ENCODE data around the gene MIS18BP1.
"Not testable (repeated sequence)": the region's sequence is repeated elsewhere in the genome, so short reads cannot be mapped to it uniquely, and the experiment has no call there.

Gene MIS18BP1

DNA sequence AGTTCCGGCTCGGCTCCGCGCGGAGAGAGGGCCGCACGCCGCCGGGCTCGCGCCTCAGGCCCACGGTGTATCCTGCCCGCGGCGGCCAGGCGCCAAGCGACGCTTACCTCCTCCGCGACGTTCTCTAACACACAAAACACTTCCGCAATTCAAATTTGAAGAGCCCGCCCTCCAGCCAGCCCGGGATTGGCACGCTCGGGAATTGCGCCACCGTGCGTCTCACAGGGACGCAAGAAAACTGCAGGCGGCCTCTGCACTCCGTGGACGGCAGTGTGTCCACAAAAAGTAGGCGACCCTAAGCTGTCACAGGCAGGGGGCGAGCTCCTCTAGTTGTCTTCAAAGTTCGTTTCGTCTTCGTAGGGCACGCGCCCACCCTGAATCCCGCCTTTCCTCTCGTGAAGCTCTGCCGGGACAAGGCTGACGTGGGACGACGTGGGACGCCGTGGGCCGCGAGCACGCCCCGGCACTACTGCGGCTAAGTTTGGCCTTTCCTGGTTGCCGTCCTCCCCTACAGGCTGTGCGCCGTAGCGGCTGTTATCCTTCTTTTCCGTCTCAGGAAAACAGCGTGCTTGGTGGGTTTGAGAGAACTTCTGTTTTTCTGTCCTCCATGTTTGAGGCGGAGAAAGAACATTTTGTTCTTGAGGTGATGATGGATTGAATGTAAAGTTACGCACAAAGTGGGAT lies at the start of gene MIS18BP1:
MIS18BP1 (minus strand) TSS at position 133 of the 684 bp plus-strand sequence. CDS start 5,916 bp downstream, outside the sequence.
- peak; percentile 97 for DNase-seq

DNA sequence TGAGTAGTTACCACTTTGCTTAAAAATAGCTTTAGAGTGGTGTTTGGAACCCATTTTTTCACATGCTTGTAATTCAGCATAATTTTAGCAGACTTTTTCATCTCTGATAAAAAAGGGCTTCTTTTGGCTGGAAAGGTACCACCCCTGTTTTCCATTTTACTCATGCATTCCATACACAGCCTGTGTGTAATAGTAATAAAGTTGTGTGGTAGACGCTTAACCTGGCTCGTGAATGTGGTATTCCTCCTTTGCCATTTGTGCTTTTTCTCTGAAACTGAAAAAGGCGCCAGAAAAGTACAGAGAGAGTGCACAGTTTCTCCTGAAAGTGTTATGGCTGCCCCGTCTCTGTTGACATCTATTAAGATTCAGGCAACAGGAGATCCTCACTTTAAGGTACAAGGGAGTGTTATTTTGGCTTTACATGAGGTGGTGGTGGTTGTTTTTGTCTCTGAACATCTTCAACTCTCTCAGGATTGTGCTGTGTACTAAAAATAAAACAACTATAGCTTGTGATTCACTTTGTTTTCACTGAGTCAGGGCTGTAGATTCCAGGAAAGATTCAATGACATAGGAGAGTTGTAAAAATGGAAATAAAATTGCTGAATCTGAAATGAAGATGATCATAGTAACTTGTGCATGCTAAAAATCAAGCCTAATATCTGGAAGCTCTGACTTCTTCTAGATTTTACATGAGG lies 45.6 kb upstream of the MIS18BP1 start:
- no peak for DNase-seq

DNA sequence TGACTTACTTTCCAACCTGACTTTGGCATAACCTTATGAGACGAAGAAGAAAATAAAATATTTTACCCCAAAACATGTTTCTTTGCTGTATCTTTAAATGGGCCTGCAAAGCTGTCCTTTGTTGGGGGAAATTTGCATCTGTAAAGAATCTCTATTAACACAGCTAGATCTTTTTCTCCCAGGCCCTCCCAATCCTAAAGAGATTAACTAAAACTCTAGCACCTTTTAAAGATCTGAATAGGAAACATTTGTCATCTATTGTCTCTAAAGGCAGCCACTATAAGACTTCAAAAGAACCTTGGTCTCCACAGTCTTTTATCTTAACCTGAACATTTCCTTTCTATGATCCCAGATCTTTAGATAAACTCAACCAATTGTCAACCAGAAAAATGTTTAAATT lies 41.8 kb upstream of the MIS18BP1 start:
- not testable (repeated sequence) for DNase-seq

DNA sequence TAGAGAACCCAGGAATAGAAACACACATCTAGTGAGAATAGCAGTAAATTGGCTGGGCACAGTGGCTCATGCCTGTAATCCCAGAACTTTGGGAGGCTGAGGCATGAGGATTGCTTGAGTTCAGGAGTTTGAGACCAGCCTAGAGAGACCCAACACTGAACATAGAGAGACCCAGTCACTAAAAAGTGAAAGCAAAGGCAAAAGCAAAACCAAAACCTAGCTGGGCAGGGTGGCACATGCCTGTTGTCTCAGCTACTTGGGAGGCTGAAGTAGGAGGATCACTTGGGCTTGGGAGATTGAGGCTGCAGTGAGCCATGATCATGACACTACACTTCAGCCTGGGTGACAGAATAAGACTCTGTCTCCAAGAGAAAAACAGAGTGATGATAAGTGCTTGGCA lies 37.5 kb upstream of the MIS18BP1 start:
- no peak for DNase-seq

DNA sequence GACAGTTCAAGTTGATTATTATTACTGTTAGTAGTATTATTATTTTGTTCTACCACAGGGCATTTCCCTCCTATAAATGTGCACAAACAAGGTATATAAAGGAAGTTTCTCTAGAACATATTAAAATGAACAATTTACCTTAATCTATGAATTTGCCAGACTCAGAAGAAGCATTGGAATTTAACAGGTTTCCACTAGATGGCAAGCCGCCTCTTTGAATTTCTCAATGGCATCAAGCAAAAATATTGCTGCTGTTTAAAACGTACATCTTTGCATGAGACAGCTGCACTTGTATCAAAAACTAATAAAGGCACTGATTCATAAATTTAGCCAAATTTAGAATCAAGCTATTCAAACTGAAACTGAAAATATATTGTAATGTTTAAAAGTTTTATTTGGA lies 34.6 kb upstream of the MIS18BP1 start:
- no peak for DNase-seq

DNA sequence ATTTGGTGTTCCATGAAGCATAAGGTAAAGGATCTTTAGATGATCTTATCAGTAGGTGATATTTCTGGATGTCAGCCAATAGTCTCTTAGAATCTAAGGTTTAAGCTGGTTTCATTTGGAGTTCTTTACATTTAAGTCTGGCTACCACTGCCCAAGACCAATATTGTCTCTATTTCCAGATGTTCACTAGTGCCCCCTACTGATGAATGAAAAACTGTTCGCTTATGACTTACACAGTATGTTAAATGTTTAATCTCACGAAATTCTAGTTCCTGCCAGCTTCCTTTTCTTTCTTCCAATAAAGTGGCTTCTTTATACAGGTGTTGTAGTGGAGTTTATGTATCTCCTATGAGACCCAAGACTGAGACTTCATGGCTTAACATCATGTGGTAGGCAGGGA lies 31.8 kb upstream of the MIS18BP1 start:
- DNase-seq: no peak

DNA sequence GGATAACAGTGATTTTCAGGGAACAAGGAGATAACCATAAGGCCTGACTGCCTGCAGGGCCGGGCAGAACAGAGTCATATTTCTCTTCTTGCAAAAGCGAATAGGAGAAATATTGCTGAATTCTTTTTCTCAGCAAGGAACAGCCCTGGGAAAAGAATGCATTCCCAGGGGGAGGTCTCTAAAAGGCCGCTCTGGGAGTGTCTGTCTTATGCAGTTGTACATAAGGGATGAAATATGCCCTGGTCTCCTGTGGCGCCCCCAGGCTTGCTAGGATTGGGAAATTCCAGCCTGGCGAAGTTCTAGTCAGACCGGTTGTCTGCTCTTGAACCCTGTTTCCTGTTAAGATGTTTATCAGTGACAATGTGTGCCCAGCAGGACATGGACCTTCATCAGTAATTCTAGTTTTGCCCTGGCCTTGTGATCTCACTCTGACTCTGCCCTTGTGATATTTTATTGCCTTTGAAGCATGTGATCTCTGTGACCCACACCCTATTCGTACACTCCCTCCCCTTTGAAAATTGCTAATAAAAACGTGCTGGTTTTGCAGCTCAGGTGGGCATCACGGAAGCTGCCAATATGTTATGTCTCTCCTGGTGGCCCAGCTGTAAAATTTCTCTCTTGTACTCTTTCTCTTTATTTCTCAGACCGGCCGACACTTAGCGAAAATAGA lies 28.9 kb upstream of the MIS18BP1 start:
- not testable (repeated sequence) for DNase-seq

DNA sequence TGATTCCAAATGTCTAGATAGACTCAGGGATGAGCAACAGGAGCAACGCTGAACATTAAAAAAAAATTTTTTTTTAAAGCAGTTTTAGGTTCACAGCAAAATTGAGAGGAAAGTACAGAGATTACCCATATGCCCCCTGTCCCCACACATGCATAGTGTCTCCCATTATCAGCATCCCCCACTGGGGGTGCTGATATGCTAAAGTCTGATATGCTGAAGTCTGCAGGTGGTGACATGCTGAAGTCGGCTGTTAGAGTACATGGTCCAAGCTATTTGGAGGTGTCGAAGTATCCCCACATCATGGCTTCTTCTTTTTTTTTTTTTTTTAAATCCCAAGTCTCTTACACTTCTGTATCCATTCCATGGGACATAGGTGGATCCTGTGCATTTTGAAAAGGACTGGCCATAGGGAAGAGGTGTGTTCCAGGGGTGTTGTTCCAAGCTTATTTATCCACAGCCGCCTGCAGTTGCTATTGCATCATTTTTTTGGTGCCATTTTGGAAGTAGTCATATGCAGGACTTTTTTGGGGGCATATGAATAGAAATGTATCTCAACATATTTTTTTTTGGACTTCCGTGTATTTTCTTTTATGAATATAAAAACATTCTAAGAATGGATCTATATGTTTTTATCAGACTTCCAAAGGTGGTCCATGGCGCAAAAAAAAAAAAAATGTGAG lies 19.0 kb upstream of the MIS18BP1 start:
- no peak for DNase-seq

DNA sequence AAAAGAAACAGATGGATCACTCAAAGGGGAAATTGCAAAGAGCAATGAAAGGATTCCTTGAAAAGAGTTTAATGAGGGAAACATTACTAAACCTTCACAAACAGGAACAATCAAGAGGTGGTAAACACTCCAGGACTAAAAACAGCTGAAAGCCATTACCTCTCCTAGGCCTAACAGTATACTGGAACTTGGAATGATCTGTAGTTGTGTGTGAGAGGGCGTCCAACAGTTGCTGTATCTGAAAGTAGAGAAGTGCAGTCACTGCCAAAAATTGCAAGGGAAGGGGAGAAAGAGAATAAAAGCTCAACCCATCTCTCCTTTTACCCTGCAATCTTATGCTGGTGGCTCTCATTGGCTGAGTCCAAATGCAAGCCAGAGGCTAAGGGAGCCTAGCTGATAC lies 17.0 kb upstream of the MIS18BP1 start:
- no peak for DNase-seq

DNA sequence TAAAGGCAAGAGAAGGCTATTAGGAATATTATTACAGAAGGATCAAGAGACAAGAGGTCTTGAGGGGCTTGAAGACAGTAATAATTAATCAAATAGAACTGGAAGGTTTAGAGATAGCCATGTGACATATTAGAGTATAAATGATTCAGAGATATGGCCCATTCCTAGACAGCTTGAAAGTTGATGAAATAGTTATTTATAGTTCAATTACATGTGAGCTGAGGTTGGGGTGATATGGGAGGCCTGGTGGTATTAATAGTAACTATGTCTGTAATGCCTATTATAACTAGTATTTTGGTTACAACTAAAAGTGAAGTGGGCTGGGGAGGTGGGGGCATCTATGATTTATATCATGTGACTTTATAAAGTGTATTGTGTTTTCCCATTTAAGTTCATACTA lies 14.1 kb upstream of the MIS18BP1 start:
- no peak for DNase-seq

DNA sequence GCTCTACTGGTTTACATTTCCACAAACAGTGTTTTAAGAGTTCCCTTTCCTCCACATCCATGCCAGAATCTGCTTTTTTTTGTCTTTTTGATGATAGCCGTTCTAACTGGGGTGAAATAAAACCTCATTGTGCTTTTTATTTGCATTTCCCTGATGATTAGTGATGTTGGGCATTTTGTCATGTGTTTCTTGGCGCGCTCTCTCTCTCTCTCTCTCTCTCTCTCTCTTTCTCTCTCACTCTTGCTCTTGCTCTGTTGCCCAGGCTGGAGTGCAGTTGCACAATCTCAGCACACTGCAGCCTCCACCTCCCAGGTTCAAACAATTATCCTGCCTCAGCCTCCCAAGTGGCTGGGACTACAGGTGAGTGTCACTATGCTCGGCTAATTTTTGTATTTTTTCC lies 9.6 kb upstream of the MIS18BP1 start:
- DNase-seq: no peak

DNA sequence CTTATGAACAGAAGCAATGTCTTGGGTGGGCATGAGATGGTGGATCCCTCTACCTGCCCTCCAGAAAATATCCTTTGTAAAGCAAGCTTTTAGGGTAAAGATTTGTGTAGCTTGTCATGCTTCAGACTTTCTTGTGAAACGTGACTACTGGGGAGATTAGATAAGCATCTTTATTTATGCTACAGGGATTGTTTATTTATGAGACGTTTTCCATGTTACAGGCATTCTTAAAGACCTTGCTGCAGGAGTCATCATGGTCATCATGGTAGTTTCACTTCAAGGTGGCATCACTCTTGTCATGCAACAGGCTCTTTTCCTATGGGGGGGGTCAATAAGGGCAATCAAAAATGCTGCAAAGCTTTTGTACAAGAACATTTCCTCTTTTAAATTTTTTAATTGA lies 8.2 kb upstream of the MIS18BP1 start:
- no peak for DNase-seq

DNA sequence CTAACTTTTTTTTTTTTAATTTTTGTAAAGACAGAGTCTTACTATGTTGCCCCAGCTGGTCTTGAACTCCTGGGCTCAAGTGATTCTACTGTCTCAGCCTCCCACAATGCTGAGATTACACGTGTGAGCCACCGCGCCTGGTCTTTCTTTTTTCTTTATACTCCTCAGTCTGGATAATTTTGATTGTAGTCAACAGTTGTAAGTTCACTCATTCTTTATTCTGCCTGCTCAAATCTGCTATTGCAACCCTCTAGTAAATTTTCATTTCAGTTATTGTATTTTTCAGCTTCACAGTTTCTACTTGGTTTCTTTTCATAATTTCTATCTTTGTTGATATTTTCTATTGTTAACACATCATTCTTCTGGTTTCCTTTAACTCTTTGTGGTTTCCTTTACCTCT lies 5.8 kb upstream of the MIS18BP1 start:
- no peak for DNase-seq

DNA sequence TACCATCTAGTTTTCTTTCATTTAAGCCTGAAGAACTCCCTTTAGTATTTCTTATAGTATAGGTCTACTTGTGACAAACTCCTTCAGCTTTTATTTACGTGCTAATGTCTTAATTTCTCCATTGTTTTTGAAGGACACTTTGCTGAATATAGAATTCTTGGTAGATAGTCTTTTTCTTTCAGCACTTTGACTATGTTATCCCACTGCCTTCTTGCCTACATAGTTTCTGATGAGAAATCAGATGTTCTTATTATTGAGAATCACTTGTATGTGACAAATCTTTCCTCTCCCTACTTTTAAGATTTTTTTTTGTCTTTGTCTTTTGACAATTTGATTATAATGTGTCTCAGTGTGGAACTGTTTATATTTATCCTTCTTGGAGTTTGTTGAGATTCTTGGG lies 5.1 kb upstream of the MIS18BP1 start:
- DNase-seq: no peak

DNA sequence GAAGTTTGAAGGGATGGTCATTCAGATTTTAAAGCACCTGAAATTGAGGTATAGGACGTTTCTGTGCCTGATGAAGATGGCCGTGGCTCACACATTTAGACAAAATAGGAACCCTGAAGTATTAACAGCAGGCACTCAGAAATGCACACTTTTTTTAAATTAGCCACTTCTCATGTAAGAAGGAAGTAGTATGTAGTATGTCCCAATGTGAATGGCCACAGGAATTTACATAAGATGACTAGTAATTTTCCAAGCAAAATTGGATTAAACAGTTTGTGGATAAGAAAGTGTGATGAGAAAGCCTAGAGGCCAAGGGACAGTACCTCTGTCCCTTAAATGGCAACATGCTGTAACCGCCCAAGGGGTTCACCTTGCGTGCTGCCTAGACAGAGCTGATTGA lies 1.8 kb upstream of the MIS18BP1 start:
- no peak for DNase-seq

DNA sequence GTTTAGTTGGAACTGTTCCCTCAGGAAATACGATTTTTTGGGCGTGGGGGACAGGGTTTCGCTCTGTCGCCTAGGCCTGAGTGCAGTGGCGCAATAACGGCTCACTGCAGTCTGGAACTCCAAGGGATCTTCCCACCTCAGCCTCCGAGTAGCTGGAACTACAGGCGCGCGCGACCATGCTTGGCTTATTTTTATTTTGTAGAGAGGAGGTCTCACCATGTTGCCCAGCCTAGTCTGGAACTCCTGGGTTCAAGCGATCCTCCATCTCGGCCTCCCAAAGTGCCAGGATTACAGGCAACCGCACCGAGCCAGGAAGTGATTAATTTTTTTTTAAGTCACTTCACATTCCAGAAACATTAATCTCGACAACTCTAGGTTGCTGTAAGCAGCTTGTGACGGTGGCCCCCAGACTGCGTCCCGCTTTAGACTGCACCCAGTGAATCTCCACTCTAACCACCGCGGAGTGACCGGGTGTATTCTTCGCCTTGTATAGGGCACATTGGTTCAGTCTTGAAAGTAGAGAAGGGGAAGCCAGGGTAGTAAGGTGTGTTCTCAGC lies 830 bp upstream of the MIS18BP1 start:
- DNase-seq: no peak

DNA sequence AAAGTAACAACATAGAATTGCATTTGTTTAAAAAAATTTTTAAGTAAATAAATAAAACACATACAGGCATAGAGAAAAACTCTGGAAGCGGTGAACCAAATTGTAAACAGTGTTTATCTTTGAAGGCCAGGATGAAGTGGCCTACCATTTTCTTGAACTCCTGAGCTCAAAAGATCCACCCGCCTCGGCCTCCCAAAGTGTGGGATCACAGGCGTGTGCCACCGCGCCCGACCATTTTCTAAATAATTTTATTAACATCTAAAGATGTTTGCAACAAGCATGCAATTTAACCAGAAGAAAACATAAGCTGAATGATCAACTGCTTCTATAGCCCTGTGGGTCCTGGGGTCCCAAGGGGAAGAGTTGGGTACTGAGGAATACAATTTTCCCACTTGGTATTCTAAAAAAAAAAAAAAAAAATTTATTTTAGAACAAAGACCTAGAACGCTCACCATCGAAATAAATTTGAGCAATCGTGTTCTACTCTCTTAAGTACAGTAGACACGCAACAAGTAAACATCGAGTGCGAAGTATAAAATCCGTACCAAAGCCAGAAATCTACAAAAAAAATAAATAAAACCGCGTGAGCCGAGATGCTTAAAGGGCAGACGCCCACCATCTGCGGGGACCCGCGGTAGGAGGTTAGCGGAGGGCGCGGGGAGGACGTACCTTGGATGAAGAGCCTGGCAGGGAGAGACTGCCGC lies 484 bp downstream of the MIS18BP1 start:
- DNase-seq: peak; percentile 9

DNA sequence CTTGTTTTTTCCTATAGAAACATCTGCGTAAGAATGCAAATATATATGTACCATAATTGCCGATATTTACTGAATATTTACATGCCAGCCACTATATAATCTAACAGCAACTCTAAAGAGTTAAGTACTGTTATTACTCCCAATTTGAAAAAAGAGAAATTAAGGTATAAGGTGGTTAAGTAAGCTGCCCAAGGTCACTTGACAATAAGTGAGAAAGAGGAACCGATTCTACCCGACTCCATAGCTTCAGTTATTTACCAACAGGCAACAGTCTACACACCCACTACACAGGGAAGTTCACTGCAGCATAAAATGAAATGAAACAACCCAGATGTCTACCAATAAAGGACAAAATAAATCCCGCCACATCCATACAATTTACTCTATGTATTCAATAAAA lies 1.1 kb downstream of the MIS18BP1 start:
- no peak for DNase-seq

DNA sequence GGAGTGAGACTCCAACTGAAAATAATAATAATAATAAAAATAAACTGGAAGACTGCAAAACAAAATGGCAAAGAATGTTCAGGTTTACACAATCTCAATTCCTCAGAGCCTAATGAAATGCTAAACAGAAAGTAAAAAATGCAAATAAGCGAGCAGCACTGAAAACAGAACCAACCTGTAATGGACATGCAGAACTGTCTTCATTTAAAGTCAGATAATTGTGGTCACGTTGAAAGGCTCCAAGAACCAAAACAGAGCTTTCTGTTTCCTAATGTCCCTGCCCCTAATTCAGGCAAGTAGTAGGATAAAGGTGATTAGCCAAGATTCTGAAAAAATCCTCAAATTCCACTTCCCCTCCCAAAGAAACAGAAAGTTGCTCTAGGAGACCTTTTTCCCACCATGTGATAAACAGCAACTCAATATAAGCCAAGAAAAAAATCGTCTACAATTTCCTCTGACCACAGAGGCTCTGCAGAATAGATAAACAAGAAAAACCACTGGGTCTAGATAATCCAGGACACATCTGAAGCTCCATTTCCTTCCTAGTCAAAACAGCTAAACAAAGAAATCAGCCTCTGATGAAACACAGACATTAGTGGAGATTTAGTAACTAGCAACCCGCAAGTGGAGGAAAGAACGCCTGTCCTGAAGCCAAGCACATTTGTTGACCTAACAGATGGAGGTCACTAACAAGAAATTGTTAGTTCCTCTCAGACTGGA lies 3.0 kb downstream of the MIS18BP1 start:
- no peak for DNase-seq

DNA sequence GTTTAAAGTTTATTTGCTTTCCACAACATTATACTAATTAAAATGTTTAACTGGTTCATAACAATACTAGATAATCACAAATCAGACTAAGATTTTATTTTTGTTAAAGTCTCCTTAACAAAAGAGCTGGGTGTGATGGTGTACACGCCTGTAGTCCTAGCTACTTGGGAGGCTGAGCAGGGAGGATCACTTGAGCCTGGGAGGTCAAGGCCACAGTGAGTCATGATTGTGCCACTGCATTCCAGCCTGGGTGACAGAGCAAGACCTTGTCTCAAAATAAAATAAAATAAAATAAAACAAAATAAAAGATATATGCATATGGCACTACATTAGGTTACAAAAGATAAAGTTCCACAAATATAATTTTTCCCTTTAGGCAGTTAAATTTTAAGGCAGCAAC lies 5.6 kb downstream of the MIS18BP1 start:
- no peak for DNase-seq

DNA sequence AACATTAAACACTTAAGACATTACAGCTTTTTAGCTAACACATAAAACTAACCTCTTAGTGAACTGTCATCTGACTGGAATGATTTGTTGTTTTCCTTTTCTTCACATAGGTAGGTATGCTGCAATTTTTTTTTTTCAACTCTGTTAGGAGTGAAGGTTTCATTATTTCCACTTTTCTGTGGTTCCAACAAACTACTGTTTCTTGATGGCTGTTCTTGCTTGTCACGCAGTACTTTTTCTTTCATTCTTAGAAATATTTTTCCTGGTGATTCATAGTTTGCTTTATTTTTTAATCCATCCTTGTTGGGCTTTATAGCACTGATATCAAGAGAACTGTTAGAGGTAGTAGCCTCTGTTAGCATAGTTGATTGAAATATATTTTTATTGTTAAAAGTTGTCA lies 6.3 kb downstream of the MIS18BP1 start:
- no peak for DNase-seq

DNA sequence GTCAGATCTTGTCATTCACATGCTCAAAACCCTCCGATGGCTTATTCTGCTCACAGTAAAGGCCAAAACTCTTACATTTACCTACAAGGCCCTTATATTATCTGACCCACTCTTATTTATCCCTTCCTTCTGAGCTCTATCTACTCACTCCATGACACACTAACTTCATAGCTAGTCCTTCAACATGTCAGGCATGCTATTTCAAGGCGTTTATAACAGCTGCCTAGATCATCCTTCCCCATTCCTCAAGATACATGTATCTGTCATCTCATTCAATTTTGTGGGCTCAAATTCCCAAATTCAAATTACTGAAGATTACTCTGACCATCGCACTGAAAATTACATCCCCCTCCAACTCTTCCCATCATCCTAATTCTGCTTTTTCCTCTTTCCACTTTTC lies 6.9 kb downstream of the MIS18BP1 start:
- DNase-seq: no peak

All from SHP77 treated with DMSO at 0.1 percent for 48 hours (cell line).